GM12878 (cell line): ENCODE data around the gene LTBP2. TPM values are rescaled to one million over a fixed set of nuclear protein-coding genes. Genes with fewer than 3 reads are reported as not detected.

Experiments used
- ATAC-seq: fragments of 200-7000 bp; cut with Tn5 transposase; 3 replicates; pipeline ENCODE4 v1.9.1; 2020; ENCODE audit warnings: mild to moderate bottlenecking, moderate library complexity
- BruUV-seq: library from RNA; stranded (reverse); fragments of 400-500 nt; replicated peaks from 2 replicates; lab custom pipeline; 2021; lab: Mats Ljungman, UMichigan
- CTCF ChIA-PET: fragments of 300-600 bp; sonication (Branson Sonifier 250); formaldehyde crosslinking; extraction: SDS; loops from one replicate; lab custom pipeline; 2021; ENCODE audit warnings: inconsistent platforms; lab: Yijun Ruan, JAX
- POLR2A ChIA-PET: fragments of 350-600 bp; formaldehyde crosslinking; extraction: SDS; loops from one replicate; lab custom pipeline; 2021; ENCODE audit warnings: inconsistent platforms; lab: Charles Lee
- RAD21 ChIA-PET: fragments of 300-600 bp; sonication (Branson Sonifier 250); formaldehyde crosslinking; loops from one replicate; lab custom pipeline; 2023; ENCODE audit warnings: antibody characterized with exemption; ENCODE audit not compliant: unreplicated experiment; lab: Charles Lee
- SMC1A ChIA-PET: fragments of 300-600 bp; sonication (Branson Sonifier 250); formaldehyde crosslinking; loops from one replicate; lab custom pipeline; 2023; ENCODE audit not compliant: unreplicated experiment, uncharacterized antibody; lab: Charles Lee
- DNase-seq: peaks from one replicate; pipeline ENCODE4 v3.0.0-alpha.2; 2011; ENCODE audit warnings: low read depth, low spot score
- FAIRE-seq: peaks from 3 replicates; lab custom pipeline; 2011; peaks lifted over from hg19 to GRCh38; lab: Jason Lieb, UNC
- H2AFZ ChIP-seq: 2 replicates; pipeline ENCODE4 v1.6.0; 2011; ENCODE audit warnings: low read depth, low read length, control low read depth; ENCODE audit not compliant: control insufficient read depth
- H3K27ac ChIP-seq: 2 replicates; pipeline ENCODE4 v1.5.1; 2011; ENCODE audit warnings: control low read depth; ENCODE audit not compliant: control insufficient read depth, insufficient read depth
- H3K27me3 ChIP-seq, 2 experiments: replicated peaks in 1 of 2; 2 replicates each; pipeline versions ENCODE4 v1.6.0 to v1.6.1; 2011; ENCODE audit warnings: low read length in 1 of 2; ENCODE audit not compliant: control insufficient read depth in 2 of 2, insufficient read depth in 2 of 2
- H3K36me3 ChIP-seq, 2 experiments: 2 replicates each; pipeline ENCODE4 v1.5.1; 2011; ENCODE audit warnings: low read length in 1 of 2; ENCODE audit not compliant: control insufficient read depth in 2 of 2, insufficient read depth in 2 of 2
- H3K4me1 ChIP-seq: 2 replicates; pipeline ENCODE4 v1.6.1; 2011; ENCODE audit warnings: mild to moderate bottlenecking, low read length, moderate library complexity, mixed read lengths; ENCODE audit not compliant: control insufficient read depth, insufficient read depth
- H3K4me2 ChIP-seq: 2 replicates; pipeline ENCODE4 v1.6.0; 2011; ENCODE audit warnings: control low read depth; ENCODE audit not compliant: control insufficient read depth, insufficient read depth
- H3K4me3 ChIP-seq: fragments of 200-600 bp; sonication (generic); 2 replicates; pipeline ENCODE4 v1.5.1; 2016
- H3K79me2 ChIP-seq: 2 replicates; pipeline ENCODE4 v1.6.0; 2011; ENCODE audit warnings: low read length; ENCODE audit not compliant: control insufficient read depth, insufficient read depth
- H3K9ac ChIP-seq: 2 replicates; pipeline ENCODE4 v1.8.0; 2011; ENCODE audit warnings: low read length, control low read depth, mixed read lengths; ENCODE audit not compliant: control insufficient read depth, insufficient read depth
- H3K9me3 ChIP-seq: replicated peaks from 3 replicates; pipeline ENCODE4 v1.5.1; 2011; ENCODE audit warnings: mild to moderate bottlenecking, low read length; ENCODE audit not compliant: control insufficient read depth, insufficient read depth
- H4K20me1 ChIP-seq: 2 replicates; pipeline ENCODE4 v1.6.0; 2011; ENCODE audit not compliant: control insufficient read depth, insufficient read depth
- ATF7 ChIP-seq: fragments of 450-650 bp; IDR thresholded peaks from 2 replicates; pipeline ENCODE4 v1.6.1; 2016; ENCODE audit warnings: low read depth, mild to moderate bottlenecking
- CHD2 ChIP-seq: IDR thresholded peaks from 2 replicates; pipeline ENCODE4 v1.6.1; 2011; ENCODE audit warnings: low read depth, low read length, improper control_type of control experiment, borderline replicate concordance
- EGR1 ChIP-seq, 2 experiments: IDR thresholded peaks; 1 replicate in 1 of 2; 2 replicates in 1 of 2; pipeline ENCODE4 v1.6.1; 2011 to 2012; ENCODE audit warnings: low read depth in 2 of 2, low read length in 2 of 2, borderline replicate concordance in 1 of 2, mild to moderate bottlenecking in 1 of 2, moderate library complexity in 1 of 2
- EZH2 ChIP-seq: IDR thresholded peaks from 2 replicates; pipeline ENCODE4 v1.6.1; 2012; ENCODE audit warnings: low read depth, mild to moderate bottlenecking, control low read depth, inconsistent platforms, low read length, borderline replicate concordance; ENCODE audit not compliant: control insufficient read depth
- FOS ChIP-seq: IDR thresholded peaks from 3 replicates; pipeline ENCODE4 v1.6.1; 2011; ENCODE audit warnings: borderline replicate concordance; ENCODE audit not compliant: insufficient read length; ENCODE audit errors: extremely low read depth
- IRF4 ChIP-seq: IDR thresholded peaks from 2 replicates; pipeline ENCODE4 v1.6.1; 2011; ENCODE audit warnings: low read depth, low read length
- NR2C2 ChIP-seq: IDR thresholded peaks from 2 replicates; pipeline ENCODE4 v1.6.1; 2011; ENCODE audit warnings: borderline replicate concordance, low read depth; ENCODE audit not compliant: control insufficient read depth, insufficient read length
- PAX8 ChIP-seq: fragments of 450-650 bp; IDR thresholded peaks from 2 replicates; pipeline ENCODE4 v1.6.1; 2017; ENCODE audit warnings: mild to moderate bottlenecking, moderate library complexity
- PKNOX1 ChIP-seq: fragments of 450-650 bp; IDR thresholded peaks from 2 replicates; pipeline ENCODE4 v1.6.1; 2016; ENCODE audit warnings: mild to moderate bottlenecking
- POLR2A ChIP-seq: IDR thresholded peaks from 2 replicates; pipeline ENCODE4 v1.6.1; 2011; ENCODE audit warnings: low read depth, mild to moderate bottlenecking, low read length
- SMARCA5 ChIP-seq: fragments of 450-650 bp; IDR thresholded peaks from 2 replicates; pipeline ENCODE4 v1.6.1; 2017; ENCODE audit warnings: mild to moderate bottlenecking
- SP1 ChIP-seq: IDR thresholded peaks from one replicate; pipeline ENCODE4 v1.6.1; 2011; ENCODE audit warnings: low read depth, low read length
- ZNF207 ChIP-seq: fragments of 450-650 bp; IDR thresholded peaks from 2 replicates; pipeline ENCODE4 v1.6.1; 2014; ENCODE audit warnings: antibody characterized with exemption, mild to moderate bottlenecking, borderline replicate concordance
- ZNF274 ChIP-seq: IDR thresholded peaks from one replicate; pipeline ENCODE4 v1.8.0; 2011; ENCODE audit not compliant: insufficient read length, insufficient read depth
- ZNF622 ChIP-seq: fragments of 450-650 bp; IDR thresholded peaks from 2 replicates; pipeline ENCODE4 v1.6.1; 2017; ENCODE audit warnings: mild to moderate bottlenecking, inconsistent platforms
- whole genome bisulfite sequencing: methylation state at CpG from one replicate; pipeline ENCODE4 v1.1.6; 2016; ENCODE audit warnings: low lambda C conversion rate; ENCODE audit not compliant: insufficient replicate concordance, insufficient coverage; ENCODE audit errors: missing lambda C conversion rate; 5-methylcytosine and 5-hydroxymethylcytosine counted together
- in situ Hi-C: fragments of 300-500 bp; cut with MboI; formaldehyde crosslinking; loops from 9 replicates; pipeline ENCODE4 v1.14.3; 2018; ENCODE audit warnings: mixed read lengths
- intact Hi-C: fragments of 100-400 bp; cut with micrococcal nuclease; formaldehyde crosslinking; loops from one replicate; pipeline ENCODE4 v1.14.2; 2022; ENCODE audit not compliant: unreplicated experiment
- polyA plus RNA-seq, 11 experiments: library from polyadenylated mRNA; depleted of rRNA in 4 of 11; unstranded in 6 of 11; stranded (reverse) in 5 of 11; fragments of >200 nt; fragmentation: Nextera tagmentation in 4 of 11; fragmentation: Illumina TruSeq in 1 of 11; extraction: Ambion mirVana in 4 of 11; extraction: Trizol in 1 of 11; gene quantifications; 1 replicate in 1 of 11; 2 replicates in 10 of 11; pipeline versions ENCODE4 v1.2.1 to v1.2.3, GENCODE V29; 2011 to 2016; ENCODE audit warnings: inconsistent platforms in 2 of 11, missing spikeins in 2 of 11, low read depth in 1 of 11
- total RNA-seq, 4 experiments: library from RNA; depleted of rRNA in 3 of 4; stranded (reverse); fragments of >200 nt in 3 of 4; fragmentation: Illumina TruSeq in 1 of 4; extraction: Trizol in 1 of 4; gene quantifications; 2 replicates each; pipeline versions ENCODE4 v1.2.1 to v1.2.3, GENCODE V29; 2013 to 2021

The LTBP2 gene
- total and polyA plus RNA-seq, 10 of the 15 experiments (the other 5 are each of a cell fraction or from before 2014, with no cell fraction given), result 0.03 to 0.23 (median 0.06) TPM; not detected in 1

DNA sequence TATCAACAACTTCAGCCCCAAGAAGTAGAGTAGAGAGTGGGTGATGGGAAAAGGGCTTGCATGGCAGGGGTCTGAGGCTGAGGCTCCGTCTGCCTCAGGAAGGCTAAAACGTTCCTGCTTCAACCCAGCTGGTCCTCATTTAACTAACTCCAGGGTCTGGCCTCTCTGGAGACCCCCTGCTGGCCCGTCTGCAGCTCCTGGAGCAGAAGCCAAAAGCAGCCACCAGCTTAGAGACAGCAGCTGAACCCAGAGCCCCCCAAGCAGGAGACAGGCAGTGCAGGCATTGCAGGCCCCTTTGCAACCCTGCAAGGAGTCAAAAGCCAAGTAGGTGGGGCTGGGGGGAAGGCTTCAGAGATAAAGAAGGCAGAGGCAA is 25.1 kb upstream of the LTBP2 start (continued):
- no peak for TF ChIP-seq ZNF274

DNA sequence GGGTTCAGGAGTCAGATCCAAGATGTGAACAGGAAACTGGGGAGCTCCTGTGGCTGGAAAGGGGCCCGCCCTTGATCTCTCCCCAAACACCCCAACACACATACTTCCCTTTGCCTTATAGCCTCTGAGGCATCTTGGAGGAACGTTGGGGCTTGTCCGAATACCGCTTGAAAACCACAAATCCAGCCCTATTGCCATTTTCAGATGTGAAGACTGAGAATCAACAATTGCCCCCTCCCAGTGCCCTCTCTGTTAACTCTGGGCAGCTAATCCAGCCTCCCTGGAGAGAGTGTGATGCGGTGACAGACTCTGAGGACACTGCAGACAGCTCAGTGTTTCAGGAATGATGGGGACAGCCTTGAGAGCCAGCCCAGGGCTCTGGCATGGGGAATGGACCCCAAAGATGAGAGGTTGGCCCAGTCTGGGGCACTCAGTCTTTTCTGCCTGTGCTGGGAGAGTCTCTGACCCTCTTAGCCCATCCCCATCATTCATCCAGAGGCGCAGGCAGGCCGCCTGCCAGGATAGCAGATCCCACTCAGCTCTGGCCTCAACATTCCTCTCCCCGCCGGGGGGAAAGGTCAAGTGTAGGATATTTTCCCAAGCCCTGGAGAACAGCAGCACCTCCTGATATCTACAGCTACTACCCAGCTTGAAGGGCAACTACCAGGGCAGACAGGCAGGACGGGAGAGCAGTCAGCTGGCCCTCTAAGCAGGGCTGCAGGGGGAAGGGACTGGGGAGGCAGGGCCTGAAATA is 24.6 kb upstream of the LTBP2 start:
- no peak overlapping the region for H3K4me2 ChIP-seq
- H3K9ac ChIP-seq, result no peak overlapping the region
- DNase-seq (no peak), FAIRE-seq (no peak)
- no peaks in the 10 kb centered on the region for H4K20me1 ChIP-seq
- H3K9me3 ChIP-seq, result no peaks in the 10 kb centered on the region
- no peak overlapping the region for H2AFZ ChIP-seq
- in situ Hi-C loops, result no loop called here
- TF ChIP-seq FOS (no peak), SMARCA5 (no peak), ZNF622 (no peak)
- TF ChIP-seq, all 136 proteins: peak for 0
- ChIA-PET POLR2A (no interaction called here), CTCF (interaction anchor here (0.6 to 1.2 kb wide), 2 partner anchors 118 to 752 kb away, joined by 3 to 4 read pairs; no protein-coding TSS in a partner anchor), RAD21 (no interaction called here), SMC1A (no interaction called here)
- Histone ChIP-seq H3K79me2 (no peaks in the 10 kb centered on the region), H3K36me3 (no peaks in the 10 kb centered on the region), H3K27ac (no peak overlapping the region), H3K4me3 (no peak overlapping the region), H3K4me1 (no peaks in the 10 kb centered on the region), H3K27me3 (peaks cover 0 to 1% of the 10 kb centered on the region in 2 experiments; a peak in 2 of 4 replicates)
- WGBS, result 24% methylated on average over 10 of the region's 10 CpGs
- ATAC-seq, result no peak
- intact Hi-C loops, result no loop called here
- no TSS peak for BruUV-seq

GRCh38 chr14:74635847-74636246 is 23.8 kb upstream of the LTBP2 start:
- POLR2A ChIA-PET, result interaction anchor here (0.5 kb wide), 1 partner anchor 14 kb away, joined by 3 read pairs; no protein-coding TSS in a partner anchor
- Histone ChIP-seq H3K79me2 (no peaks in the 10 kb centered on the region), H3K36me3 (no peaks in the 10 kb centered on the region), H3K27ac (no peak overlapping the region), H3K9ac (no peak overlapping the region), H4K20me1 (no peaks in the 10 kb centered on the region), H3K4me3 (no peak overlapping the region), H3K4me2 (no peak overlapping the region), H2AFZ (no peak overlapping the region), H3K27me3 (peaks cover 0 to 1% of the 10 kb centered on the region in 2 experiments; a peak in 2 of 4 replicates), H3K4me1 (no peaks in the 10 kb centered on the region), H3K9me3 (no peaks in the 10 kb centered on the region)
- in situ Hi-C loops, result no loop called here
- 19% methylated on average over 3 of the region's 3 CpGs for WGBS
- RAD21 ChIA-PET, result no interaction called here
- CTCF ChIA-PET, result interaction anchor here (1.2 kb wide), 1 partner anchor 119 kb away, joined by 3 read pairs; no protein-coding TSS in a partner anchor
- ATAC-seq (no peak), DNase-seq (no peak), FAIRE-seq (no peak)
- SMC1A ChIA-PET, result no interaction called here
- BruUV-seq, result no TSS peak
- intact Hi-C loops, result no loop called here
- TF ChIP-seq IRF4, result no peak
- TF ChIP-seq NR2C2, result no peak
- no peak for TF ChIP-seq POLR2A
- no peak for TF ChIP-seq ATF7
- no peak for TF ChIP-seq PAX8
- no peak for TF ChIP-seq ZNF207
- TF ChIP-seq PKNOX1, result no peak
- TF ChIP-seq EGR1 (IDR thresholded peaks at IDR 0.05; ENCODE audit: borderline replicate concordance in 1 of 2, low read depth in 2 of 2, low read length in 2 of 2), result no peak
- no peak for TF ChIP-seq EZH2
- TF ChIP-seq CHD2, result no peak
- TF ChIP-seq SP1, result no peak
